Measurements from ENCODE around the gene CHST15.

Gene CHST15

GRCh38 chr10:124060148-124060720, 33.2 kb downstream of the CHST15 start:
- H3K4me3 ChIP-seq (replicated peaks; ENCODE audit: low read depth, low read length) = no peak overlapping the region
- TF ChIP-seq CTCF (IDR thresholded peaks at IDR 0.05; ENCODE audit: insufficient read depth, low read length, poor library complexity, severe bottlenecking) = no peak
- no peak for DNase-seq (ENCODE audit: extremely low read depth, insufficient read length)
- peaks cover 2% of the 10 kb centered on the region; the same call in 1 of the 2 replicates for H3K27me3 ChIP-seq (replicated peaks; ENCODE audit: control insufficient read depth, insufficient read depth, low read length)
- no peaks in the 10 kb centered on the region for H3K36me3 ChIP-seq (ENCODE audit: control insufficient read depth, insufficient read depth, low read length)

DNA sequence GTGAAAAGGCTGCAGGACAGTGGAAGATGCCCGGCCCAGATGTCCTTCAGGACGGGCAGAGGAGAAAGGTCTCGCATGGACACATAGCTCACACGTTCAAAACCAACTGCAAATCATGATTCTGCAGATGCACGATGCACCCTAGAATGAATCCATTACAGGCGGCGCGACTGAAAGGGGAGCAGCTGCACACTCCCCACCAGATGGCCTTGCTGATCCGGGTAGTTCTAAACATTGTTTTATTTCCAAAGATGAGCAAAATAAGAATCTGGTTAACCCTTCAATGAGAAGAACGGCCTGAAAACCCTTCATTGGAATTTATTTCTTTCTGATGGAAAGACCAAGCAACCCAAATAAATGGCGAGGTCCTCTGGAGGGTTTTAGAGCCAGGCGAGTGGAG, 33.8 kb downstream of the CHST15 start:
- no peaks in the 10 kb centered on the region for H3K36me3 ChIP-seq (ENCODE audit: control insufficient read depth, insufficient read depth, low read length)
- no peak for DNase-seq (ENCODE audit: extremely low read depth, insufficient read length)
- peaks cover 2% of the 10 kb centered on the region; the same call in 1 of the 2 replicates for H3K27me3 ChIP-seq (replicated peaks; ENCODE audit: control insufficient read depth, insufficient read depth, low read length)
- TF ChIP-seq CTCF (IDR thresholded peaks at IDR 0.05; ENCODE audit: insufficient read depth, low read length, poor library complexity, severe bottlenecking) = no peak
- H3K4me3 ChIP-seq (replicated peaks; ENCODE audit: low read depth, low read length) = no peak overlapping the region

GRCh38 chr10:124058346-124059003, 34.9 kb downstream of the CHST15 start:
- Histone ChIP-seq H3K4me3 (replicated peaks; ENCODE audit: low read depth, low read length) (no peak overlapping the region), H3K36me3 (ENCODE audit: control insufficient read depth, insufficient read depth, low read length) (no peaks in the 10 kb centered on the region), H3K27me3 (replicated peaks; ENCODE audit: control insufficient read depth, insufficient read depth, low read length) (peaks cover 3% of the 10 kb centered on the region; the same call in 1 of the 2 replicates)
- no peak for DNase-seq (ENCODE audit: extremely low read depth, insufficient read length)
- TF ChIP-seq CTCF (IDR thresholded peaks at IDR 0.05; ENCODE audit: insufficient read depth, low read length, poor library complexity, severe bottlenecking) = no peak

GRCh38 chr10:124057601-124058000, 35.8 kb downstream of the CHST15 start:
- DNase-seq (ENCODE audit: extremely low read depth, insufficient read length) = no peak
- no peak for TF ChIP-seq CTCF (IDR thresholded peaks at IDR 0.05; ENCODE audit: insufficient read depth, low read length, poor library complexity, severe bottlenecking)
- peaks cover 3% of the 10 kb centered on the region; the same call in 1 of the 2 replicates for H3K27me3 ChIP-seq (replicated peaks; ENCODE audit: control insufficient read depth, insufficient read depth, low read length)
- no peak overlapping the region for H3K4me3 ChIP-seq (replicated peaks; ENCODE audit: low read depth, low read length)
- H3K36me3 ChIP-seq (ENCODE audit: control insufficient read depth, insufficient read depth, low read length) = no peaks in the 10 kb centered on the region

DNA sequence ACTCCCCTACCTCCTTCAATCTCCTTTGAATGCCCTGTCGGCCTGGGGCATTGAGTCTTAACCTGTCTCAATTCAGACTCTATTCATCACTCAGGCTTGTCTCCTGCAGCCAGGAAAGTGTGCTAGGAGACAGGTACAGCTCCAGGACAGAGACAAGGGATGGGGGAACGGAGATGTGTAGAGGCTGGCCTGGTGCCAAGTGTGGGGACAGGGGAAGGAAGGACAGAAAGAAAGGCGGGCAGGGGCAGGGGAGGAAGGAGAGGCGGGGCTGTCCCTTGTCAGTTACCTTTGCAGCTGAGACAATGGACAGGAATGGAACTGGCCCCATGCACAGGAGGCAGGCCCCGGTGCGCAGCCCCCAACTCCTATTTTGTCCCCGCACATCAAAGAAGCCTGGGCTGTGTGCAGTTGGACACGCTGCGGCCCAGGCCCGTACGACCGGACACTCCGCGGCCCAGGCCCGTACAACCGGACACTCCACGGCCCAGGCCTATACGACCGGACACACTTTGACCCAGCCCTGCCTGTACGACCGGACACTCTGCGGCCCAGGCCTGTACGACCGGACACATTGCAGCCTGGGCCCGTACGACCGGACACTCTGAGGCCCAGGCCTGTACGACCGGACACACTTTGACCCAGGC, 36.9 kb downstream of the CHST15 start:
- no peak for TF ChIP-seq CTCF (IDR thresholded peaks at IDR 0.05; ENCODE audit: insufficient read depth, low read length, poor library complexity, severe bottlenecking)
- Histone ChIP-seq H3K4me3 (replicated peaks; ENCODE audit: low read depth, low read length) (no peak overlapping the region), H3K27me3 (replicated peaks; ENCODE audit: control insufficient read depth, insufficient read depth, low read length) (peaks cover 3% of the 10 kb centered on the region; the same call in 1 of the 2 replicates), H3K36me3 (ENCODE audit: control insufficient read depth, insufficient read depth, low read length) (no peaks in the 10 kb centered on the region)
- no peak for DNase-seq (ENCODE audit: extremely low read depth, insufficient read length)
